GM10266 (cell line): ENCODE measurements around the gene EPHA6.
"Not testable (repeated sequence)": the region's sequence is repeated elsewhere in the genome, so short reads cannot be mapped to it uniquely, and the experiment has no call there.

Source experiments
- DNase-seq: peaks from one replicate; pipeline ENCODE4 v3.0.0; 2012; ENCODE audit errors: extremely low spot score
- CTCF ChIP-seq: IDR thresholded peaks from 2 replicates; pipeline ENCODE4 v1.5.1; 2012; ENCODE audit warnings: mild to moderate bottlenecking, low read depth; ENCODE audit not compliant: control insufficient read depth, insufficient read depth; ENCODE audit errors: missing control alignments

EPHA6 gene

DNA sequence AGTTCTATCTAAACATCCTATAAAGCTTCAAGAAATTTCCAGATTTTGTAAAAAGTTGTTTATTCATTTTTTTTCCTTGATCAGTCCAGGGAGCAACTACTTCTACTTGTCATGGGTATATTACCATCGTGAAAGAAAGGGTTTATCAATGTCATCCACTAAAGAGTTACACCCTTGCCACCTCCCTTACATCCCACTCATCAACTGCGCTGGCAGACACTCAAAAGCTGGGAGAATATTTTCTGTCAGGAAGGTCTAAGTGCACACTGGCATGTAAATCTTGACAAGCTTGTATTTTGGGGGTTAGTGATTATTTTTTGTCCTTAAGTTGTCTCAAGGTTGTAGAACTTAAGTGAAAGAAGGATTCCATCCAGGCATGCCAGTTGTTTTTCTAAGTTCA is 761.8 kb downstream of the EPHA6 start:
- no peak for TF ChIP-seq CTCF
- no peak for DNase-seq

DNA sequence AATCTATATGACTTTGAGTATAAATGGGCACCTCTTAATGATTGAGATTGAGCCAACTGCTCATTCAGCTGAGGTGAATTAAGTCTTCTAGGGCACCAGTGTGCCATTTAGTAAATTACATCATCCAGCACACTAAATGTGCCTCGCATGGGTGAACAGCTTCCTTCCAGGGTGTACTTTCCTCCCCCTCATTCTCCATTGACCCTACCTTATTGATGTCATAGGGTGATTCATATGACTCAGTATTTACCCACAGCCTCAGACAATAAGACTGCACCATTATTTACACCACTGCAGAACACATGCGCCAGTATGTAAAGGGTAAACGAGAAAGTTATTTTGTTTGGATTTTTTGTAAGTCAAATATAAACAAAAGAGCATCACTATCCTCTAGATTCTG is 765.0 kb downstream of the EPHA6 start:
- no peak for TF ChIP-seq CTCF
- no peak for DNase-seq

DNA sequence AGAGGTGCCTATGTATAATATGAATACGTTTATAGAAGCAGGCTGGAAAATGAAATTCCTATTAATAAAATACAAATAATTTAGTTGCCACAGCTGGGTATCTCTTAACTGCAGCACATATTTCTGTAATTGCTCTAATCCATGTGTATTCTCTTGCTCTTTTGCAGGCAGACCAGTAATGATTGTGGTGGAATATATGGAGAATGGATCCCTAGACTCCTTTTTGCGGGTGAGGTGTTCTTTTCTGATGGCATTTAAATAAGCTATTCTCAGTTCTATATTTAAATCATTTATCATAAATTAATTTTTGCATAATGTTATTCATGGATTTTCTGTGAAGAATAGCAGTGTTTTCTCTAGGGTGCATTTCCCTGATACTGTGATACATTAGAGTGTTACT is 796.2 kb downstream of the EPHA6 start:
- no peak for TF ChIP-seq CTCF
- DNase-seq: no peak

DNA sequence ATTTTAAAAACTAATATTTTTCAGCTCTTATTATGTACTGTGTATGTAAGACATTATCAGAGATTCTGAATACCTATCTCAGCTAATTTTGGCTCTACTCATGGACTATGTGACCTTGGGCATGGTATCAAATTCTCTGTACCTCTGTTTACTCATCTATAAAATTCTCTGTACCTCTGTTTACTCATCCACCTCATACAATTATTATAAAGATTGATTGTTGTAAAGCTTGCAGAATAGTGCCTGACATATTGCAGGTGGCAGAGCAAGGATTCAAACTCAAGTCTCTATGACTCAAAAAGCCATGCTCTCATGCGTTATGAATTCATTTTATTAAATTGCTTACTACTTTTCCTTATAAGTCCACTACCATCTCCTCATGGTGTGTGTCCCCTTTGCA is 798.2 kb downstream of the EPHA6 start:
- DNase-seq: no peak
- no peak for TF ChIP-seq CTCF

DNA sequence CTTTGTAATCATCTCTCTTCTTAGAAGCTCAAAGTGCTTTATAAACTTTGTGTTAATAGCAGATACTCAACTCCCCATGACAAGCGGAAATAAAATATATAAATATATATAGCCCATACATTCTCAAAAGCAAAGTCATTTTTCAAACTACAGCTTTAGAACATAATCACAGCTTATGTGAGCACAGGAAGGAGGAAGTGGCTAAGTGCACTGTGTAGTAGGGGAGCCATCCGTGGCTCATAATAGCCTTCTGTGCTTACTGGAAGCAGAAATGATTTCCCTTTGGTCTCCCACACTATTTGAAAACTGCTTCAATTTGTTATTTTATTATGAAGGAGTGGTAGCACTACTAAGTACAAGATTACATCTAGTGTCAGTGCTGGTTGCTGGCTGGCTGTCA is 798.7 kb downstream of the EPHA6 start:
- no peak for TF ChIP-seq CTCF
- no peak for DNase-seq

GRCh38 chr3:97620514-97620913 is 806.1 kb downstream of the EPHA6 start:
- not testable (repeated sequence) for DNase-seq

- DNase-seq: no peak
- TF ChIP-seq CTCF: no peak
Observed at GRCh38 chr3:97636465-97636864, 822.1 kb downstream of the EPHA6 start.

DNA sequence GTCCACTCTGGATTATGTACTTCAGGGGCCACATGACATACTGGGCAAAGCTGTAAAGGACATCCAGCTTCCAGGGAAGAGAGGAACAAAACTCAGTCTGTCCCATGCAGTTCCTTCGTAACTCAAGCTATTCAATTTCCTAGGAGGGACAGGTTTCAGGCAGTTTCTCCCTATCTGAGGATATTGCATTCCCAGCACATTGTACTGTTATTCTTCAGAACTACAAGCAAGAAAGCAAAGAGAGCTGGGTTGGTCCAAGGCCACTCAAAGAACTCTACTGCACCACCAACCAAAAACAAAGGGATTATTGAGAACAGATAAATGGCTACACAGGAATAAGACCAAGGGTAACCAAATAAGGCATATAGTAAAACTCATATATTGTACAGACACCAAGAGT is 832.5 kb downstream of the EPHA6 start:
- no peak for TF ChIP-seq CTCF
- DNase-seq: no peak
